ENCODE results near the gene PCARE. TPM values are rescaled to one million over a fixed set of nuclear protein-coding genes. Genes with fewer than 3 reads are reported as not detected.
A peak's percentile ranks its signal among the peaks of the same experiment; 100 is the strongest.

PCARE gene
- total RNA-seq, 2 donors from 2014 or later = 0.09 TPM; not detected in 1

DNA sequence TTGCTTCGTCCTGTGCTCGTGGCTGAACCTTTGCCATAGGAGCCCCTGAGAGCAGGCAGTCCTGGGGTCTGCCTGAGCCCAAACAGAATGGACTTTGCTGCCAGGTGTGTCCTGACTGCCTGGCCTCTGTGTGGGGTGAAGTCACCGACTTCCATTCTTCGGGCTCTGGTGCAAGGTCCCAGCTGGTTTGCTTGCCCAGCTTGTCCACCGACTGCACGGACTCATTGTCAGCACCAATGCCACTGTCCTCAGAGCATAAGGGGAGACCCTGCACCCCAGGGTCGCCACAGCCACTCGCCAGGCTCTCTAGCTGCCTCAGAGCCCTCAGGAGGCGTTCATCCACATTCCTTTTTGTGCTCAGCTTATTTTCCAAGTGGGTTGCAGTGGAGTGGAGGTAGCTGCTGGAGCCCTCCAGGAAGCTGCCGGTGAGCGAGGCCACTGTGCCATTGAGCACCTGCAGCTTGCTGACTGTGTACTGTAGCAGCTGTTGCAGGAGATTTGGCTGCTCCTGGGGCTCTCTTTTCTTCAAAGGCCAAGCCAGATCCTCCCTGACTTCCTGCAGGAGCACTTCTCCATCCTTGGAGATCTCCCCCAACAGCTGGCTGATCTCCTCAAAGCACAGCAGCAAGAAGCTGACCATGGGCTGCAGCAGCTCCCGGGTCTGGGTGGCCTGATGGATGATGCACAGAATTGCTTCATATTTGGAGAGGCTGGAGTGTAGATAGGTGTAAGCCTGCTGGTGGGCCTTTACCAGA lies 1.2 kb downstream of the PCARE start:
- Mint-ChIP-seq H3K4me1 (peaks cover 22% of the 10 kb centered on the region), H3K4me3 (no peak overlapping the region), H3K27me3 (ENCODE audit: insufficient read depth) (peaks cover 12% of the 10 kb centered on the region), H3K36me3 (ENCODE audit: low read depth) (no peaks in the 10 kb centered on the region), H3K9me3 (no peaks in the 10 kb centered on the region), H3K27ac (no peak overlapping the region)
- no peaks in the 10 kb centered on the region for H3K36me3 ChIP-seq (ENCODE audit: control insufficient read depth, insufficient read depth, low read length)
- H3K27ac ChIP-seq (ENCODE audit: low read depth, low read length) = no peak overlapping the region
- no peak overlapping the region for H3K4me3 ChIP-seq (ENCODE audit: low read length)
- H3K4me1 ChIP-seq (ENCODE audit: control insufficient read depth, insufficient read depth, low read length) = peaks cover 11% of the 10 kb centered on the region
- H3K9me3 ChIP-seq (ENCODE audit: control insufficient read depth, low read length) = peaks cover 1% of the 10 kb centered on the region
- H3K27me3 ChIP-seq (ENCODE audit: control insufficient read depth, insufficient read depth, low read length, poor library complexity, severe bottlenecking) = no peaks in the 10 kb centered on the region
- no peak overlapping the region for H3K9ac ChIP-seq (ENCODE audit: extremely low read depth, low read length, poor library complexity, severe bottlenecking)
- WGBS, 2 experiments (ENCODE audit: insufficient coverage in 1 of 2, insufficient read length in 1 of 2) = 93 to 96% methylated on average over 10 to 12 of the region's 12 CpGs
- TF ChIP-seq, protein P1, sequence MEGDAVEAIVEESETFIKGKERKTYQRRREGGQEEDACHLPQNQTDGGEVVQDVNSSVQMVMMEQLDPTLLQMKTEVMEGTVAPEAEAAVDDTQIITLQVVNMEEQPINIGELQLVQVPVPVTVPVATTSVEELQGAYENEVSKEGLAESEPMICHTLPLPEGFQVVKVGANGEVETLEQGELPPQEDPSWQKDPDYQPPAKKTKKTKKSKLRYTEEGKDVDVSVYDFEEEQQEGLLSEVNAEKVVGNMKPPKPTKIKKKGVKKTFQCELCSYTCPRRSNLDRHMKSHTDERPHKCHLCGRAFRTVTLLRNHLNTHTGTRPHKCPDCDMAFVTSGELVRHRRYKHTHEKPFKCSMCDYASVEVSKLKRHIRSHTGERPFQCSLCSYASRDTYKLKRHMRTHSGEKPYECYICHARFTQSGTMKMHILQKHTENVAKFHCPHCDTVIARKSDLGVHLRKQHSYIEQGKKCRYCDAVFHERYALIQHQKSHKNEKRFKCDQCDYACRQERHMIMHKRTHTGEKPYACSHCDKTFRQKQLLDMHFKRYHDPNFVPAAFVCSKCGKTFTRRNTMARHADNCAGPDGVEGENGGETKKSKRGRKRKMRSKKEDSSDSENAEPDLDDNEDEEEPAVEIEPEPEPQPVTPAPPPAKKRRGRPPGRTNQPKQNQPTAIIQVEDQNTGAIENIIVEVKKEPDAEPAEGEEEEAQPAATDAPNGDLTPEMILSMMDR (conservative IDR thresholded peaks at IDR 0.05) = no peak
- no peak for DNase-seq

DNA sequence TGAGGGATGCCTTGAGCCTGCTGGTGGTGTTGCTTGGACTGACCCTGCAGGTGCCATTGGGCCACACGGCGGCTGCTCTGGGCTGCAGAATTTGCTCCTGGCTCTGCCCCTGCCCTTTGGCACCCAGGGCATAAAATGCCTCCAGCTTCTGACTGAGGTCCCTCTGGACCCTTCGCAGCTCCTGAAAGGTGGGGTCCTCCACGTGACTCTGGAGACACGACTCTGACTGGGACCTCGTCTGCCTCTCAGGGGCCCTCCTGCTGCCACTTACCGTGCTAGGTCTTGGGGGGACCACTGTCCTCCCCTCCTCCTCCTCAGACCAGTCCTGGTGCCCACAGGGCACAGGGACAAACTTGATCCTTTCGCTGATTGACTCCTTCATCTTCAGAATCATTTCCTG lies 2.1 kb downstream of the PCARE start:
- TF ChIP-seq, protein P1 (conservative IDR thresholded peaks at IDR 0.05) = no peak
- no peaks in the 10 kb centered on the region for H3K9me3 Mint-ChIP-seq
- Histone ChIP-seq H3K27me3 (ENCODE audit: control insufficient read depth, insufficient read depth, low read length, poor library complexity, severe bottlenecking) (no peaks in the 10 kb centered on the region), H3K36me3 (ENCODE audit: control insufficient read depth, insufficient read depth, low read length) (no peaks in the 10 kb centered on the region), H3K9ac (ENCODE audit: extremely low read depth, low read length, poor library complexity, severe bottlenecking) (no peak overlapping the region), H3K27ac (ENCODE audit: low read depth, low read length) (no peak overlapping the region), H3K4me3 (ENCODE audit: low read length) (no peak overlapping the region), H3K9me3 (ENCODE audit: control insufficient read depth, low read length) (no peaks in the 10 kb centered on the region), H3K4me1 (ENCODE audit: control insufficient read depth, insufficient read depth, low read length) (peaks cover 11% of the 10 kb centered on the region)
- no peak overlapping the region for H3K27ac Mint-ChIP-seq
- H3K27me3 Mint-ChIP-seq (ENCODE audit: insufficient read depth) = peaks cover 12% of the 10 kb centered on the region
- peaks cover 22% of the 10 kb centered on the region for H3K4me1 Mint-ChIP-seq
- H3K36me3 Mint-ChIP-seq (ENCODE audit: low read depth) = no peaks in the 10 kb centered on the region
- no peak for DNase-seq
- H3K4me3 Mint-ChIP-seq = no peak overlapping the region
- 93% methylated on average over 6 to 8 of the region's 8 CpGs for WGBS, 2 experiments (ENCODE audit: insufficient coverage in 1 of 2, insufficient read length in 1 of 2)

DNA sequence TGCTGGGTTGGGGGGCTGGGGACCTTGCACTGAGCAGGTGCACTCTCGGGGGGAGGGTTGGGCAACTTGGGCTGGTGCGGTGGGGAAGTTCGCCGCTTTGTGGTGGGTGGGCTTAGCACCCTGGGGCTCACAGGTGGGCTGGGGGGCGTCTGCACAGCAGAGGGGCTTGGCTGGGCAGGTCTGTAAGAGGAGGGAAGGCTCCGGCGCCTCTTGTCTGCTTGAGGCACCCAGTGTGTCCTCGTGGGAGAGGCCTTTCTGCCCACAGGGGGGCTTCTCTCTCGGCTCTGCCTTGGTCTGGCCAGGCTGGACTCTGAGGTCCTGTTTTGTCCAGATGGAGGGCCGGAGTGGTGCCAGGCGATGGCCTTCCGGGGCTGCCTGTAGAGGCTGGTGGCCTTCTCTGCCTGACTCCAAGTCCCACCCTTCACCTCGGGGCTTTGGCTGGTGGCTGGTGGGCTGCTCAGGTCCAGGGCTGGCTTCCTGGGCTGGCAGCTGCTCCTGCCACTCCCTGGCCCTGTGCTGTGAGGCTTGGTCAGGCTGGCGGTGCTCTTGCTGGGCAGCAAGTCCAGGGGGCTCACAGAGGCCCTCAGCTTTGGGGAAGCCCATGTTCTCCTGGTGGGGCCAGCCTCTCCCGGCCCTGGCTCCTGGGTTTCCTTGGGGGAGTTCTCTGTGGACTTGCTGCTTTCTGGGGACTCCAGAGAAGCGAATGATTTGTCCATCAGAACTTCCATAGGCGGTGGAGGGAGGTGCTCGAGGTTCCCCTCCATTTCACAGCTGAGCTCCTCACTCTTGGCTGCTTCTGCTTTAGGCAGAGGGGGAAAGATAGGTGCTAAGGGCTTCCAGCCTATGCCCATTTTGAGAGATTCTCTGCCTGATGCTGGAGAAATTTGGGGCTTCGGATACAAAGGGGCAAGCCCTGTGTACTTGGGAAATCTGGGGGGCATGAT lies 3.0 kb downstream of the PCARE start:
- Mint-ChIP-seq H3K27ac (peak overlapping the region; percentile 31), H3K9me3 (no peaks in the 10 kb centered on the region), H3K36me3 (ENCODE audit: low read depth) (no peaks in the 10 kb centered on the region), H3K27me3 (ENCODE audit: insufficient read depth) (peaks cover 12% of the 10 kb centered on the region), H3K4me1 (peaks cover 19% of the 10 kb centered on the region), H3K4me3 (no peak overlapping the region)
- DNase-seq = no peak
- Histone ChIP-seq H3K9me3 (ENCODE audit: control insufficient read depth, low read length) (no peaks in the 10 kb centered on the region), H3K27ac (ENCODE audit: low read depth, low read length) (no peak overlapping the region), H3K27me3 (ENCODE audit: control insufficient read depth, insufficient read depth, low read length, poor library complexity, severe bottlenecking) (no peaks in the 10 kb centered on the region), H3K36me3 (ENCODE audit: control insufficient read depth, insufficient read depth, low read length) (no peaks in the 10 kb centered on the region), H3K4me1 (ENCODE audit: control insufficient read depth, insufficient read depth, low read length) (peaks cover 10% of the 10 kb centered on the region), H3K4me3 (ENCODE audit: low read length) (no peak overlapping the region), H3K9ac (ENCODE audit: extremely low read depth, low read length, poor library complexity, severe bottlenecking) (no peak overlapping the region)
- TF ChIP-seq, protein P1 (conservative IDR thresholded peaks at IDR 0.05) = no peak
- WGBS, 2 experiments (ENCODE audit: insufficient coverage in 1 of 2, insufficient read length in 1 of 2) = 93 to 100% methylated on average over 6 to 19 of the region's 19 CpGs

Data from endodermal cell (in vitro differentiated cells).